NT2/D1 (cell line): ENCODE results near the gene MPO.

ENCODE experiments used
- DNase-seq: peaks from one replicate; pipeline ENCODE4 v3.0.0-alpha.2; 2011; ENCODE audit warnings: low read depth, low spot score
- H3K27me3 ChIP-seq: 2 replicates; pipeline ENCODE4 v1.6.0; 2011; ENCODE audit warnings: mild to moderate bottlenecking; ENCODE audit not compliant: insufficient read length, insufficient read depth
- H3K36me3 ChIP-seq: 2 replicates; pipeline ENCODE4 v1.6.1; 2011; ENCODE audit warnings: mild to moderate bottlenecking, low read length, mixed read lengths; ENCODE audit not compliant: insufficient read depth, insufficient read length
- H3K4me1 ChIP-seq: 2 replicates; pipeline ENCODE4 v1.5.1; 2011; ENCODE audit not compliant: insufficient read depth, insufficient read length
- H3K4me3 ChIP-seq: 2 replicates; pipeline ENCODE4 v1.5.1; 2011; ENCODE audit warnings: low read depth; ENCODE audit not compliant: insufficient read length
- H3K9ac ChIP-seq: 2 replicates; pipeline ENCODE4 v1.6.0; 2011; ENCODE audit warnings: low read depth; ENCODE audit not compliant: insufficient read length
- H3K9me3 ChIP-seq: 2 replicates; pipeline ENCODE4 v1.5.1; 2011; ENCODE audit warnings: mild to moderate bottlenecking, low read length; ENCODE audit not compliant: insufficient read depth
- SUZ12 ChIP-seq: IDR thresholded peaks from 2 replicates; pipeline ENCODE4 v1.6.1; 2011; ENCODE audit not compliant: insufficient read length, insufficient read depth; ENCODE audit errors: extremely low read depth
- YY1 ChIP-seq: IDR thresholded peaks from 2 replicates; pipeline ENCODE4 v1.6.1; 2011; ENCODE audit not compliant: insufficient read length, insufficient read depth
- ZNF274 ChIP-seq: IDR thresholded peaks from 2 replicates; pipeline ENCODE4 v1.6.1; 2011; ENCODE audit warnings: mild to moderate bottlenecking, low read depth, low read length

MPO gene

DNA sequence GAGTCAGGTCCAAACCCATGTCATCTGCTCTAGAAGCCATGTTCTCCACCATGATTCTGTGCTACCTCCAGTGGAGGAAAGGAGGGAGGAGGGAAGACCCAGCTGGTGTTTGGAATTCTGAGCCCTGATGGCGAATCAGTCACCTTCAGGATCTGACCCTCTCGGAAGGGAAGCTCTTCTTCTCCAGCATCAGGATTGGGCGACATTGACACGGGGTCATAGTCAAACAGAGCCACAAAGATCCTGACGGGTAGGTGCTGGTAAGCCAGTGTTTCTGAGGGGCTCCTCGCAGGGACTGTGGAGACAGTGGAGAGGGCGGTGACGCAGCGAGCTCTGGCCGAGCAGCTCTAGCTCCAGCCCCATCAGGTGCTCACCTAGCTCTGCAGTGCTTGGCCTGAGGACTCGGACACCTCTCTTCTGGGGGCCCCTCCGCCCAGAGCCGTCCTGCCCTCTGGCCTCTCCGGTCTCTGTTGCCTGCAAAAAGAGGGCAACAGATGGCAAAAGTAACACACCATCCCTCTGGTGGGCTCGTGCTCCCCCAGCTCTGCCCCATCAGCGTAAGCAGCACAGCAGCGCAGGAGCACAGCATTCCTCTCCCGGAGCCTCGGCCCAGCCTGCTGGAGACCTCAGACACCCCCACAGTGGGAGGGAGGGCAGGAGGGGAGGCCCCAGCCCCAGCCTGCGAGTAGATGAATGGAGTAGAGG, 26.9 kb upstream of the MPO start:
- Histone ChIP-seq H3K4me3 (no peak overlapping the region), H3K36me3 (no peaks in the 10 kb centered on the region), H3K9ac (no peak overlapping the region), H3K27me3 (no peaks in the 10 kb centered on the region), H3K4me1 (peaks cover 39% of the 10 kb centered on the region), H3K9me3 (no peaks in the 10 kb centered on the region)
- DNase-seq = no peak
- TF ChIP-seq ZNF274 (no peak), SUZ12 (no peak), YY1 (no peak)

DNA sequence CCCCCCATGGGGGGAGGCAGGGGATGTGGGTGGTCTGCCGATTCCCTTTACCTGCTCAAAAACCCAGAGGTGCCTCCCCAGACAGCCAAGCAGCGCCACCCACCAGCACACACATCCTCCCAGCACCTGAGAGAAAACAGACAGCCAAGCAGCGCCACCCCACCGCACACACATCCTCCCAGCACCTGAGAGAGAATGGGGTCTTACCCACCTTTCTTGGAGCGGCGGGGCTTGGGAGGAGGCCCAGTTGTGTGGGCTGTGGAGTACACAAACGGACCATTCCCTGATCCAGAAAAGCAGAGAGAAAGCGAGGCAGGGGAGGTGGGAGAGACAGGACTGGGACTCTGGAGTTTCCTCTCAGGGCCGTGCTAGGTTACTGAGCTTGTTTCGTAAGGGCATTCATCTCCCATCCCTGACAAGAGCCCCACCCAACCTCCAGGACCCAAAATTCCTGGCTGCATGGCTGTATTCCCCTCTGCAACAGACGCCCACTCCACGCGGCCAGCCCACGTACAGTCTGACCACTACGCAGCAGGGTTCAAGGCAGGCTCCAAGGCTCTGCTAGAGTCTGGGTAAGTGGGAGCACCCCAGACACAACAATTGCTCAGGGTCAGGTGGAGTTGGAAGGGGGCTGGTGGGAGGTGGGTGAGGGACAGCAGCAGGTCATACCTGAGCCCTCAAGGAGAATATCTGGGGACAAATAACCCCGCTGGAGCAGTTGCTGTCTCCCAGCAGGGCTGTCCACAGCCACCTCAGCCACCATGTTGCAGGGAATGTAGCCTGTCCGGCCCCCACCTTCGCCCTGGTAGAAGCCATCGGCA, 25.6 kb upstream of the MPO start:
- H3K4me1 ChIP-seq = peaks cover 46% of the 10 kb centered on the region
- TF ChIP-seq ZNF274 (no peak), SUZ12 (no peak), YY1 (no peak)
- H3K36me3 ChIP-seq = no peaks in the 10 kb centered on the region
- no peak overlapping the region for H3K9ac ChIP-seq
- DNase-seq = no peak
- H3K9me3 ChIP-seq = no peaks in the 10 kb centered on the region
- H3K27me3 ChIP-seq = no peaks in the 10 kb centered on the region
- no peak overlapping the region for H3K4me3 ChIP-seq

DNA sequence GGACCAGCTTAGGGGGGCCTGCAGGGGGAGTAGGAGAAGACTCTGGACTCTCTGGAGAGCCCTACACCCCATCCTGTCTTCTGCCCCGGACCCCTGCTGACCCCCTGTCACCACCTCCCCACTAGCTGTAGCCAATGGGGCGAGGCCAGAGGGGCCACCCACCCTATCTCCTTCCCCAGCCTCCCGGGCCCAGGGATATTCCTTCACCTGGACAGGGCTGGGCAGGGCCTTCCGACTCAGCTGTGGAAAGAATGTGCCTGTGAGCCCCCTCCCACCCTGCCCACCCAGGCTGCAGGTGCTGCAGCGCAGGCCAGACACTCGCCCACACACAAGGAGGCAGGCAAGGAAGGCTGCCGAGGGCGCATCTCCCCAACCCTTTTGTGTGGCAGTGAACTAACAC, 24.9 kb upstream of the MPO start:
- H3K36me3 ChIP-seq = no peaks in the 10 kb centered on the region
- no peak for DNase-seq
- no peaks in the 10 kb centered on the region for H3K9me3 ChIP-seq
- no peak for TF ChIP-seq YY1
- TF ChIP-seq ZNF274 = no peak
- no peak for TF ChIP-seq SUZ12
- H3K9ac ChIP-seq = no peak overlapping the region
- peaks cover 46% of the 10 kb centered on the region for H3K4me1 ChIP-seq
- H3K27me3 ChIP-seq = no peaks in the 10 kb centered on the region
- H3K4me3 ChIP-seq = no peak overlapping the region

DNA sequence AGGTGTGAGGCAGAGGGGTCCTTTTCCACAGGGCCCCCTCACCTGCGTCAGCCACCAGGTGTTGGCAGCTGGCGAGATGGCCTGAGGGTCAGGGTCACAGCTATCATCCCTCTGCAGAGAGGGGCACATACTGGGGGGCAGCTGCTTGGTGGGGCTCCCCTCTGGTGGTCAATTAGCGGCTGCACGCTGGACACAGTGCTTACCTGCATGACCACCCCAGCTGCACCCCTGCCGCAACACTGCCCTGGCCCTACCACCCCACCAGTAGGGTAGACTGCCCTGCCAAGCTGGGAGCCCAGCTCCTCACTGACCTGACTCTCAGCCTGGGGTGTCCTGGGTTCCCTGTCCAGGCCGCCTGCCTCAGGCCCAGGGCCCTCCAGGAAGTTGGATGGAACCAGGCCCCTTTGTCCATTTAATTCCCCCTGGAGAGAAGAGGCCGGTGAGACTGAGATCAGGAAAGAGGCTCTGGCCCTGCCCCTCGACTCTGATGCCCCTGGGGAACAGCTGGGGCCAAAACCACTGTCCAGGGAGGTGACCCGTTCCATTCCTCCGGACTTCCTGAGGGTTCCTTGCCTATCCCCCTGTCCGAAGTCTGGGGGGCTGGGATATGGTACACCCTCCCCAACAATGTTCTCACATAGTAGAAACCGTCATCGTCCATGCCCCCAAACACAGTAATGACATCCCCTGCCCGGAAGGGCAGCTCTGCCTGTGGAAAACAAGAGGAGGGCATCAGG, 24.2 kb upstream of the MPO start:
- TF ChIP-seq YY1 (no peak), ZNF274 (no peak), SUZ12 (no peak)
- Histone ChIP-seq H3K4me1 (peaks cover 46% of the 10 kb centered on the region), H3K27me3 (no peaks in the 10 kb centered on the region), H3K36me3 (no peaks in the 10 kb centered on the region), H3K9ac (no peak overlapping the region), H3K9me3 (no peaks in the 10 kb centered on the region), H3K4me3 (no peak overlapping the region)
- no peak for DNase-seq

DNA sequence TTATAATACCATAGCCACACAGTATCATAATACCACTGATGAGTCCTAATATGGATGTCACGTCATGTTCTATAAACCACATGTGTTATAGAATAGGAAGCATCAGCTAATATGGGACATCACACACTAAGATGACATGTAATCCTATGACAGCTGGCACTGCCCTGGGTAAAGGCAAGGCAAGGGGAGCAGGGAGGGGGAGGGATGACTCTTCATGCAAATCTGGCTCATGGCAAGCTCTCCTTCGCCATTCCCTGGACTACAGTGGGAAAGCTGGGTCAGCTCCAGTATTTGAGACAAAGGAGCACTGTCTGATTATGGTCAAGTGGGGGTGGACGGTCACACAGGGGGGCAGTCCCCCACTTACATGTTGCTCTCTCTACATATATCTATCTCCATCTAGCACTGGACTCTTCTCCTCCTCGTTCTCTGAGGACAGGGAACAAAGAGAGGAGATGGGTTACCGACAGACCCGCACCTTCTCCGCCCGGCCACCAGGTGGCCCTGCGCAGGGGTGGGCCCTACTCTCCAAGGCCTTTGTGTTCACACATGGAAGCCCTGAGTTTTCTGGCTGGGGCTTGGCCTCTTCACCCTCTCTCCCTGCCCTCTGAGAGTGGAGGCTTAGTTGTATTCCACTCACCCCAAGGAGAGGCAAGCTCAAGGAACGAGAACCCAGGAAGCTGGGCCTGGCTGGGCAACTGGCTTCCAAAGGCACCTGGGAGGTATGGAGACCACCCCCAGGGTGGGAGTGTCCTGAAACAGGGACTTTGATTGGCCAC, 23.4 kb upstream of the MPO start:
- TF ChIP-seq ZNF274 = no peak
- TF ChIP-seq SUZ12 = no peak
- TF ChIP-seq YY1 = no peak
- H3K4me3 ChIP-seq = no peak overlapping the region
- peak; percentile 61 for DNase-seq
- H3K36me3 ChIP-seq = no peaks in the 10 kb centered on the region
- no peak overlapping the region for H3K9ac ChIP-seq
- peaks cover 38% of the 10 kb centered on the region for H3K4me1 ChIP-seq
- no peaks in the 10 kb centered on the region for H3K27me3 ChIP-seq
- H3K9me3 ChIP-seq = no peaks in the 10 kb centered on the region

DNA sequence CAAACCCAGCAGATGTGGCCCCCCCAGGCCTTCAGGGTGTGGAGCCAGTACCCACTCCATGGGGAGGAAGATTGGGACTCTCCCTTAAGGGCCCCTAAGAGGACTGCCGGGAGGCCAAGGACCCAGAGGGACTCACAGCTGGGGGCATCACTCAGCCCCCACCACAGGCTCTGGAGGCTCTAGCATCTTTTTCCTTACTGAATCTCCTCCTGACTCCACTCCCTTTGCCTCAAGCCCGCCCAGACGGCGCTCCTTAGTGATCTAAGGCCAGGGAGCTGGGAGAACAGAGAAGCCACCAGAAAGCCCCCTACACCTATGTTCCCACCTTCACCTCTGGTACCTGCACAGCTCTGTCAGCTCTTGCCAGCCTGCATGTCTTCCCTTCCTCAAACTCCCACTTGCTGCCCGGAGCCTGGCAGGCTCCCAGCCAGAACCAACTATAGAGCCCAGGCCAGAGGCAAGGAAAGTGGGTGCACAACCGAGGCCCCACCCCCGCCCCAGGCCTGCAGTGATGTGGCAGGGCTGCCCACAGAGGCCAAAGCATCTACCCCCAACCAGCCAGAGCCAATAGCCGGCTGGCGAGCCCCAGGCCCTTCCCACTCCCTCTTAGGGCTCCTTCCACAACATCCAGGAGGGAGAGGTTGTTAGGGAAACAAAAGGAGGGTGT, 22.3 kb upstream of the MPO start:
- TF ChIP-seq ZNF274 (no peak), YY1 (no peak), SUZ12 (no peak)
- Histone ChIP-seq H3K4me3 (no peak overlapping the region), H3K36me3 (no peaks in the 10 kb centered on the region), H3K4me1 (peaks cover 29% of the 10 kb centered on the region), H3K9me3 (no peaks in the 10 kb centered on the region), H3K9ac (no peak overlapping the region), H3K27me3 (no peaks in the 10 kb centered on the region)
- DNase-seq = no peak
